Suprapubic skin (tissue), 4 donors: ENCODE measurements around the gene PSMB4.

ENCODE experiments used
- CTCF ChIP-seq, 2 donors: fragments of 200-600 bp in 1 of 2; fragments of 450-650 bp in 1 of 2; sonication (generic) in 1 of 2; IDR thresholded peaks; one replicate each; pipeline ENCODE4 v1.5.1; 2016 to 2019; ENCODE audit warnings: antibody characterized with exemption in 2 of 2, mild to moderate bottlenecking in 1 of 2, moderate library complexity in 1 of 2
- EP300 ChIP-seq: sonication (generic); formaldehyde crosslinking; IDR thresholded peaks from one replicate; pipeline ENCODE4 v1.6.1; 2017; ENCODE audit warnings: antibody characterized with exemption
- POLR2A ChIP-seq, 2 donors: fragments of 450-650 bp; IDR thresholded peaks; one replicate each; pipeline ENCODE4 v1.6.1; 2017; ENCODE audit warnings: antibody characterized with exemption in 2 of 2, mild to moderate bottlenecking in 2 of 2, moderate library complexity in 2 of 2
- POLR2AphosphoS5 ChIP-seq, 3 donors: sonication (generic); formaldehyde crosslinking; IDR thresholded peaks; one replicate each; pipeline ENCODE4 v1.6.1; 2017; ENCODE audit warnings: antibody characterized with exemption in 3 of 3

GRCh38 chr1:151393583-151393982 lies 5.8 kb upstream of the PSMB4 start:
- TF ChIP-seq POLR2A (IDR thresholded peaks at IDR 0.05) (no peak), EP300 (no peak), POLR2AphosphoS5 (IDR thresholded peaks at IDR 0.05) (no peak), CTCF (IDR thresholded peaks at IDR 0.05) (no peak)
